MM.1S (cell line): ENCODE data around the gene GPR17.

ENCODE experiments used
- DNase-seq: peaks from one replicate; pipeline ENCODE4 v3.0.0-alpha.2; 2015
- H2AFZ ChIP-seq: fragments of 300-600 bp; sonication (generic); 2 replicates; pipeline ENCODE4 v1.6.0; 2016; ENCODE audit warnings: antibody characterized with exemption, low read length
- H3F3A ChIP-seq: fragments of 300-600 bp; sonication (generic); 2 replicates; pipeline ENCODE4 v1.6.1; 2016; ENCODE audit warnings: mild to moderate bottlenecking, antibody characterized with exemption, low read length, moderate library complexity, mixed read lengths; ENCODE audit not compliant: insufficient read depth
- H3K27ac ChIP-seq: fragments of 300-600 bp; sonication (generic); 2 replicates; pipeline ENCODE4 v1.5.1; 2016; ENCODE audit warnings: mild to moderate bottlenecking, low read length
- H3K27me3 ChIP-seq: fragments of 300-600 bp; sonication (generic); replicated peaks from 2 replicates; pipeline ENCODE4 v1.6.0; 2016; ENCODE audit warnings: low read length; ENCODE audit not compliant: insufficient read depth
- H3K36me3 ChIP-seq: fragments of 300-600 bp; sonication (generic); replicated peaks from 2 replicates; pipeline ENCODE4 v1.6.1; 2016; ENCODE audit warnings: mild to moderate bottlenecking, low read length, mixed read lengths; ENCODE audit not compliant: insufficient read depth
- H3K4me1 ChIP-seq: fragments of 300-600 bp; sonication (generic); 2 replicates; pipeline ENCODE4 v1.6.1; 2016; ENCODE audit warnings: low read length, mixed read lengths
- H3K4me2 ChIP-seq: fragments of 300-600 bp; sonication (generic); 2 replicates; pipeline ENCODE4 v1.6.0; 2016; ENCODE audit warnings: low read depth, low read length
- H3K4me3 ChIP-seq: fragments of 300-600 bp; sonication (generic); 2 replicates; pipeline ENCODE4 v1.5.1; 2016; ENCODE audit warnings: low read length, mixed read lengths
- H3K79me2 ChIP-seq: fragments of 300-600 bp; sonication (generic); 2 replicates; pipeline ENCODE4 v1.6.1; 2016; ENCODE audit warnings: mixed run types, low read length, mixed read lengths
- H3K9ac ChIP-seq: fragments of 300-600 bp; sonication (generic); 2 replicates; pipeline ENCODE4 v1.6.1; 2016; ENCODE audit warnings: low read length, mixed read lengths
- H3K9me2 ChIP-seq: fragments of 300-600 bp; sonication (generic); replicated peaks from 2 replicates; pipeline ENCODE4 v1.6.1; 2016; ENCODE audit warnings: mild to moderate bottlenecking, low read length, mixed read lengths; ENCODE audit not compliant: insufficient read depth
- H3K9me3 ChIP-seq: fragments of 300-600 bp; sonication (generic); replicated peaks from 2 replicates; pipeline ENCODE4 v1.6.1; 2016; ENCODE audit warnings: mild to moderate bottlenecking, low read length, mixed read lengths; ENCODE audit not compliant: insufficient read depth
- H4K20me1 ChIP-seq: fragments of 300-600 bp; sonication (generic); 2 replicates; pipeline ENCODE4 v1.6.1; 2016; ENCODE audit warnings: mild to moderate bottlenecking, low read length, moderate library complexity, mixed read lengths; ENCODE audit not compliant: insufficient read depth
- CTCF ChIP-seq: fragments of 300-600 bp; sonication (generic); IDR thresholded peaks from 2 replicates; pipeline ENCODE4 v1.5.1; 2016; ENCODE audit warnings: antibody characterized with exemption, low read length, mixed read lengths
- EZH2 ChIP-seq: fragments of 300-600 bp; sonication (generic); optimal IDR thresholded peaks from 2 replicates; pipeline ENCODE3; 2017; ENCODE audit warnings: low read depth, mild to moderate bottlenecking, antibody characterized with exemption, low read length, mixed read lengths
- EZH2phosphoT487 ChIP-seq: fragments of 300-600 bp; sonication (generic); IDR thresholded peaks from 2 replicates; pipeline ENCODE4 v1.6.1; 2018; ENCODE audit warnings: antibody characterized with exemption, low read length

The GPR17 gene

GRCh38 chr2:127657232-127657595 lies 11.3 kb downstream of the GPR17 start:
- TF ChIP-seq EZH2 (no peak), CTCF (no peak)
- no peaks in the 10 kb centered on the region for H3K4me1 ChIP-seq
- H3K9ac ChIP-seq = no peak overlapping the region

GRCh38 chr2:127658146-127658545 lies 12.2 kb downstream of the GPR17 start:
- no peak overlapping the region for H3K4me2 ChIP-seq
- no peaks in the 10 kb centered on the region for H3K79me2 ChIP-seq
- no peaks in the 10 kb centered on the region for H4K20me1 ChIP-seq
- H3K27me3 ChIP-seq = peaks cover 7% of the 10 kb centered on the region; the same call in 1 of the 2 replicates
- H3K27ac ChIP-seq = no peak overlapping the region
- no peak overlapping the region for H3K4me3 ChIP-seq
- no peak overlapping the region for H3K9ac ChIP-seq
- no peak for DNase-seq
- H2AFZ ChIP-seq = no peak overlapping the region
- no peaks in the 10 kb centered on the region for H3K9me2 ChIP-seq
- TF ChIP-seq CTCF = no peak
- no peak for TF ChIP-seq EZH2
- no peak for TF ChIP-seq EZH2phosphoT487
- H3F3A ChIP-seq = no peaks in the 10 kb centered on the region
- H3K9me3 ChIP-seq = no peaks in the 10 kb centered on the region
- H3K36me3 ChIP-seq = no peaks in the 10 kb centered on the region
- no peaks in the 10 kb centered on the region for H3K4me1 ChIP-seq

More at GRCh38 chr2:127657232-127657595, 11.3 kb downstream of the GPR17 start:
- DNase-seq = no peak
- Histone ChIP-seq H3K4me3 (no peak overlapping the region), H3K79me2 (no peaks in the 10 kb centered on the region), H2AFZ (no peak overlapping the region), H4K20me1 (no peaks in the 10 kb centered on the region), H3K27me3 (peaks cover 10% of the 10 kb centered on the region; the same call in 1 of the 2 replicates), H3K9me2 (no peaks in the 10 kb centered on the region), H3F3A (no peaks in the 10 kb centered on the region), H3K9me3 (no peaks in the 10 kb centered on the region), H3K27ac (no peak overlapping the region), H3K4me2 (no peak overlapping the region), H3K36me3 (no peaks in the 10 kb centered on the region)

- no peaks in the 10 kb centered on the region for H3K4me1 ChIP-seq
- H3K36me3 ChIP-seq = no peaks in the 10 kb centered on the region
- no peak overlapping the region for H3K4me3 ChIP-seq
- no peak overlapping the region for H3K27ac ChIP-seq
- TF ChIP-seq CTCF (no peak), EZH2 (no peak), EZH2phosphoT487 (no peak)
- H3K9ac ChIP-seq = no peak overlapping the region
- H3K27me3 ChIP-seq = peaks cover 5% of the 10 kb centered on the region; the same call in 1 of the 2 replicates
- no peak overlapping the region for H2AFZ ChIP-seq
- H4K20me1 ChIP-seq = no peaks in the 10 kb centered on the region
- H3K9me3 ChIP-seq = no peaks in the 10 kb centered on the region
- H3K9me2 ChIP-seq = no peaks in the 10 kb centered on the region
- H3K79me2 ChIP-seq = no peaks in the 10 kb centered on the region
- DNase-seq = no peak
- no peaks in the 10 kb centered on the region for H3F3A ChIP-seq
- no peak overlapping the region for H3K4me2 ChIP-seq
Measured at GRCh38 chr2:127658641-127659407, 12.9 kb downstream of the GPR17 start.
